Endothelial cell (in vitro differentiated cells): ENCODE data around the gene SLC16A3. TPM values are rescaled to one million over a fixed set of nuclear protein-coding genes. Genes with fewer than 3 reads are reported as not detected.

Experiments
- DNase-seq: peaks from one replicate; pipeline ENCODE4 v3.0.0; 2021; ENCODE audit warnings: low spot score
- H3K27ac Mint-ChIP-seq: one replicate; pipeline ENCODE4 v1.8.0; 2021; ENCODE audit warnings: mixed read lengths, inconsistent platforms; ENCODE audit not compliant: unreplicated experiment
- H3K27me3 Mint-ChIP-seq: one replicate; pipeline ENCODE4 v1.8.0; 2021; ENCODE audit warnings: mild to moderate bottlenecking, moderate library complexity, mixed read lengths, inconsistent platforms; ENCODE audit not compliant: unreplicated experiment
- H3K36me3 Mint-ChIP-seq: one replicate; pipeline ENCODE4 v1.8.0; 2021; ENCODE audit warnings: mild to moderate bottlenecking, low read depth, mixed read lengths, inconsistent platforms; ENCODE audit not compliant: unreplicated experiment
- H3K4me1 Mint-ChIP-seq: one replicate; pipeline ENCODE4 v1.8.0; 2021; ENCODE audit warnings: mild to moderate bottlenecking, mixed read lengths, inconsistent platforms; ENCODE audit not compliant: unreplicated experiment
- H3K4me3 Mint-ChIP-seq: one replicate; pipeline ENCODE4 v1.8.0; 2021; ENCODE audit warnings: mild to moderate bottlenecking, mixed read lengths, inconsistent platforms; ENCODE audit not compliant: unreplicated experiment
- H3K9me3 Mint-ChIP-seq: one replicate; pipeline ENCODE4 v1.8.0; 2021; ENCODE audit warnings: mixed read lengths, inconsistent platforms; ENCODE audit not compliant: unreplicated experiment
- CTCF ChIP-seq: fragments of 200-600 bp; sonication (generic); IDR thresholded peaks from one replicate; pipeline ENCODE4 v1.5.0; 2021; ENCODE audit warnings: antibody characterized with exemption; ENCODE audit not compliant: unreplicated experiment
- total RNA-seq: library from RNA; stranded (reverse); fragmentation: NEBNext Ultra II Directional; extraction: Animal tissue kit (Norgen Biotek cat#: 25700); gene quantifications from one replicate; pipeline ENCODE4 v1.2.1, GENCODE V29; 2021; ENCODE audit not compliant: unreplicated experiment

SLC16A3 gene
- total RNA-seq, 1 donor from 2014 or later: 76.2 TPM

GRCh38 chr17:82278786-82279391 lies 50.0 kb downstream of the SLC16A3 start:
- Mint-ChIP-seq H3K36me3 (peaks cover 3% of the 10 kb centered on the region), H3K9me3 (no peaks in the 10 kb centered on the region), H3K27ac (peak overlapping the region; percentile 64), H3K4me3 (peak overlapping the region; percentile 62), H3K4me1 (peaks cover 30% of the 10 kb centered on the region), H3K27me3 (peaks cover 23% of the 10 kb centered on the region)
- no peak for TF ChIP-seq CTCF
- no peak for DNase-seq

DNA sequence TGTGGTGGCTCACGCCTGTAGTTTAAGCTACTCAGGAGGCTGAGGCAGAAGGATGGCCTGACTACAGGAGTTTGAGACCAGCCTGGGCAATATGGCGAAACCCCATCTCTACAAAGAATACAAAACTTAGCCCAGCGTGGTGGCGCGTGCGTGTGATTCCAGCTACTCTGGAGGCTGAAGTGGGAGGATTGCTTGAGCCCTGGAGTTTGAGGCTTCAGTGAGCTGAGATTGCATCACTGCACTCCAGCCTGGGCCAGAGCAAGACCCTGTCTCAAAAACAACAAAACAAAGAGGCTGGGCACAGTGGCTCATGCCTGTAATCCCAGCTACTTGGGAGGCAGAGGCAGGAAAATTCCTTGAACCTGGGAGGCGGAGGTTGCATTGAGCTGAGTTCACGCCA lies 51.7 kb downstream of the SLC16A3 start:
- Mint-ChIP-seq H3K36me3 (peaks cover 3% of the 10 kb centered on the region), H3K4me3 (no peak overlapping the region), H3K9me3 (no peaks in the 10 kb centered on the region), H3K27ac (no peak overlapping the region), H3K27me3 (peaks cover 18% of the 10 kb centered on the region), H3K4me1 (peaks cover 28% of the 10 kb centered on the region)
- DNase-seq: no peak
- no peak for TF ChIP-seq CTCF

DNA sequence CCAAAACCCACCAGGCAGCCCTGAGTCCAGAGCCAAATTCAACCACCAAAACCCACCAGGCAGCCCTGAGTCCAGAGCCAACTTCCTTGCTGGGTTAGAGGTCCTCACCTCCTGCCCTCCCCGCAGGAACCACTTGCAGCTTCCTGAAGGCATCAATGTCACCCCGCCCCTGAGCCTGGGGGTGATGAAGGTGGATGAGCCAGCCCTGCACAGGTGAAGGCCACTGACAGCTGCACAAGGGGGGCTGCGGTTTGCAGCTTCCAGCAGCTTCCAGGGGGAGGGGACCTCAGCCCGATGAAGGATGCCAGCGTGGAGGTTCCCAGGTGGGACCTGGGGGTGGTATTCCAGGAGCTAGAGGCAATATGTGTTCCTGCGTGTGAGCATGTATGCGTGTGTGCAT lies 52.2 kb downstream of the SLC16A3 start:
- no peak for TF ChIP-seq CTCF

DNA sequence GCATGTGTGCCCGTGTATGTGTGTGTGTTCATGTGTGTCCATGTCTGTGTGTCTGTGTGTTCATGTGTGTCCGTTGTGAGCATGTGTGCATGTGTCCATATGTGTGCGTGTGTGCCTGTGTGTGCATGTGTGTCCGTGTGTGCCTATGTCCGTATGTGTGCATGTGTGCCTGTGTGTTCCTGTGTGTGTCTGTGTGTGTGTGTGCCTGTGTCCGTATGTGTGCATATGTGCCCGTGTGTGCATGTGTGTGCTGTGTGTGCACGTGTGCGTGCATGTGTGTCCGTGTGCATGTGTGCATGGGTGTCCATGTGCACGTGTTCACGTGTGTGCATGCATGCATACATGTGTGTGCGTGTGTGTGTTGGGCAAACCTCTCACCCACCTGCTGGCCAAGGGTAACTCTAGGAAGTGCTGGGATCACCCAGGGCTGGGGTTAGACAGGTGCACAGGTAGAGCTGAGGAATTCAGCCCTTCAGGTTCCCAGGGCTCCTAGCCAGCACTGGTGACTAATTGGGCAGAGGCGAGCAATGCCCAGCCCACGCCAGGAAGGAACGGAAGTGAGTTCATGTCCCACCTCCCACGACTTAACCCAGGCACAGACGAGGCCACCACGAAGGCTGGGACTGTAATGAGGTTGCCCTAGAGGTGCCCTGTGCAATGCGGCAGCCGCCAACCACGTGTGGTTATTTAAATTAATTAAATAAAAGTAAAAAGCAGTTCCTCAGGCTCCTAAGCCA lies 52.8 kb downstream of the SLC16A3 start:
- Mint-ChIP-seq H3K36me3 (peaks cover 3% of the 10 kb centered on the region), H3K4me1 (peaks cover 28% of the 10 kb centered on the region), H3K27ac (no peak overlapping the region), H3K27me3 (peaks cover 16% of the 10 kb centered on the region), H3K4me3 (no peak overlapping the region), H3K9me3 (no peaks in the 10 kb centered on the region)
- TF ChIP-seq CTCF: no peak
- DNase-seq: no peak

More for the DNA sequence above, 52.2 kb downstream of the SLC16A3 start:
- Mint-ChIP-seq H3K36me3 (peaks cover 3% of the 10 kb centered on the region), H3K9me3 (no peaks in the 10 kb centered on the region), H3K4me1 (peaks cover 28% of the 10 kb centered on the region), H3K27ac (no peak overlapping the region), H3K27me3 (peaks cover 17% of the 10 kb centered on the region), H3K4me3 (no peak overlapping the region)
- DNase-seq: no peak
